ENCODE data around the gene SLC6A11.

GRCh38 chr3:10917176-10917575 lies 101.1 kb downstream of the SLC6A11 start:
- TF ChIP-seq SP1 (CRISPR knock-in tag; conservative IDR thresholded peaks at IDR 0.05) (no peak), JUN (CRISPR knock-in tag; IDR thresholded peaks at IDR 0.05) (no peak), USF2 (CRISPR knock-in tag; IDR thresholded peaks at IDR 0.05) (no peak), ESRRA (CRISPR knock-in tag; IDR thresholded peaks at IDR 0.05; ENCODE audit: borderline replicate concordance) (no peak), TCF7 (CRISPR knock-in tag; IDR thresholded peaks at IDR 0.05; ENCODE audit: low read depth) (no peak), PRDM15 (CRISPR knock-in tag; IDR thresholded peaks at IDR 0.05) (no peak), SOX15 (CRISPR knock-in tag; IDR thresholded peaks at IDR 0.05) (no peak), SMAD3 (CRISPR knock-in tag; IDR thresholded peaks at IDR 0.05; ENCODE audit: borderline replicate concordance) (no peak), NFE2L1 (CRISPR knock-in tag; IDR thresholded peaks at IDR 0.05) (no peak), NR2C2 (CRISPR knock-in tag; IDR thresholded peaks at IDR 0.05) (no peak), ZNF416 (CRISPR knock-in tag; IDR thresholded peaks at IDR 0.05) (no peak), GABPB1 (CRISPR knock-in tag; IDR thresholded peaks at IDR 0.05) (no peak)
- TF ChIP-seq, protein P1, sequence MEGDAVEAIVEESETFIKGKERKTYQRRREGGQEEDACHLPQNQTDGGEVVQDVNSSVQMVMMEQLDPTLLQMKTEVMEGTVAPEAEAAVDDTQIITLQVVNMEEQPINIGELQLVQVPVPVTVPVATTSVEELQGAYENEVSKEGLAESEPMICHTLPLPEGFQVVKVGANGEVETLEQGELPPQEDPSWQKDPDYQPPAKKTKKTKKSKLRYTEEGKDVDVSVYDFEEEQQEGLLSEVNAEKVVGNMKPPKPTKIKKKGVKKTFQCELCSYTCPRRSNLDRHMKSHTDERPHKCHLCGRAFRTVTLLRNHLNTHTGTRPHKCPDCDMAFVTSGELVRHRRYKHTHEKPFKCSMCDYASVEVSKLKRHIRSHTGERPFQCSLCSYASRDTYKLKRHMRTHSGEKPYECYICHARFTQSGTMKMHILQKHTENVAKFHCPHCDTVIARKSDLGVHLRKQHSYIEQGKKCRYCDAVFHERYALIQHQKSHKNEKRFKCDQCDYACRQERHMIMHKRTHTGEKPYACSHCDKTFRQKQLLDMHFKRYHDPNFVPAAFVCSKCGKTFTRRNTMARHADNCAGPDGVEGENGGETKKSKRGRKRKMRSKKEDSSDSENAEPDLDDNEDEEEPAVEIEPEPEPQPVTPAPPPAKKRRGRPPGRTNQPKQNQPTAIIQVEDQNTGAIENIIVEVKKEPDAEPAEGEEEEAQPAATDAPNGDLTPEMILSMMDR (IDR thresholded peaks at IDR 0.05), result no peak

All from WTC11 (cell line).